ENCODE data around the gene POLDIP3.

The POLDIP3 gene

GRCh38 chr22:42614312-42615091 is at the start of gene POLDIP3:
Gene POLDIP3, minus strand, starts transcription at chr22:42614883. Its CDS starts 26 bp downstream, at chr22:42614857.
- peak; percentile 98 for DNase-seq (ENCODE audit: low read depth)

- peak; percentile 60 for DNase-seq (ENCODE audit: low read depth)
Measured at GRCh38 chr22:42661985-42662831, 47.5 kb upstream of the POLDIP3 start.

GRCh38 chr22:42656578-42656977 is 41.9 kb upstream of the POLDIP3 start:
- no peak for DNase-seq (ENCODE audit: low read depth)

GRCh38 chr22:42655693-42656092 is 41.0 kb upstream of the POLDIP3 start:
- DNase-seq (ENCODE audit: low read depth) = no peak

- DNase-seq (ENCODE audit: low read depth) = no peak
Measured at GRCh38 chr22:42654436-42655073, 39.9 kb upstream of the POLDIP3 start.

- DNase-seq (ENCODE audit: low read depth) = no peak
Measured at GRCh38 chr22:42653999-42654398, 39.3 kb upstream of the POLDIP3 start.

- DNase-seq (ENCODE audit: low read depth) = no peak
Measured at GRCh38 chr22:42651134-42651533, 36.5 kb upstream of the POLDIP3 start.

- peak; percentile 63 for DNase-seq (ENCODE audit: low read depth)
Measured at GRCh38 chr22:42649246-42650099, 34.8 kb upstream of the POLDIP3 start, which contains the start of gene CYB5R3. Gene CYB5R3, minus strand, starts transcription at chr22:42649392. Its CDS starts 77 bp downstream, at chr22:42649315.

- DNase-seq (ENCODE audit: low read depth) = peak; percentile 14
Measured at GRCh38 chr22:42648368-42649245, 33.9 kb upstream of the POLDIP3 start.

- no peak for DNase-seq (ENCODE audit: low read depth)
Measured at GRCh38 chr22:42648017-42648367, 33.3 kb upstream of the POLDIP3 start.

- no peak for DNase-seq (ENCODE audit: low read depth)
Measured at GRCh38 chr22:42646569-42647525, 32.2 kb upstream of the POLDIP3 start.

GRCh38 chr22:42645938-42646568 is 31.4 kb upstream of the POLDIP3 start:
- no peak for DNase-seq (ENCODE audit: low read depth)

GRCh38 chr22:42645341-42645937 is 30.8 kb upstream of the POLDIP3 start:
- DNase-seq (ENCODE audit: low read depth) = no peak

- no peak for DNase-seq (ENCODE audit: low read depth)
Measured at GRCh38 chr22:42644422-42645340, 30.0 kb upstream of the POLDIP3 start.

- DNase-seq (ENCODE audit: low read depth) = no peak
Measured at GRCh38 chr22:42643634-42644421, 29.1 kb upstream of the POLDIP3 start.

GRCh38 chr22:42642806-42643633 is 28.3 kb upstream of the POLDIP3 start:
- DNase-seq (ENCODE audit: low read depth) = no peak
